HEK293 (cell line): ENCODE data around the gene WDR64.

Source experiments
- CTCF ChIA-PET: fragments of 350-600 bp; formaldehyde crosslinking; extraction: SDS; loops from one replicate; lab custom pipeline; 2021; ENCODE audit warnings: antibody characterized with exemption; lab: Yijun Ruan, JAX
- POLR2A ChIA-PET: fragments of 300-600 bp; formaldehyde crosslinking; extraction: SDS; loops from one replicate; lab custom pipeline; 2020; ENCODE audit warnings: antibody characterized with exemption, inconsistent platforms; lab: Yijun Ruan, JAX
- H3K27ac ChIP-seq: fragments of 200-500 bp; sonication (Bioruptor generic); 2 replicates; pipeline ENCODE4 v1.5.1; 2014; ENCODE audit warnings: low read depth, low read length, control low read depth, inconsistent platforms; ENCODE audit errors: extremely low read depth
- H3K36me3 ChIP-seq, 2 experiments: fragments of 200-500 bp in 1 of 2; sonication (Bioruptor generic) in 1 of 2; 1 replicate in 1 of 2; 2 replicates in 1 of 2; pipeline ENCODE4 v1.5.1; 2014 to 2017; ENCODE audit warnings: inconsistent platforms in 2 of 2, low read length in 2 of 2; ENCODE audit not compliant: control insufficient read depth in 2 of 2, insufficient read depth in 1 of 2
- H3K4me1 ChIP-seq: fragments of 200-500 bp; sonication (Bioruptor generic); 2 replicates; pipeline ENCODE4 v1.5.1; 2014; ENCODE audit warnings: mild to moderate bottlenecking, low read length, inconsistent platforms; ENCODE audit not compliant: control insufficient read depth, insufficient read depth
- H3K4me3 ChIP-seq: 2 replicates; pipeline ENCODE4 v1.5.1; 2011; ENCODE audit warnings: low read depth, mild to moderate bottlenecking, control low read depth, low read length, moderate library complexity
- H3K9me3 ChIP-seq: fragments of 200-500 bp; sonication (Bioruptor generic); 2 replicates; pipeline ENCODE4 v1.5.1; 2014; ENCODE audit warnings: low read depth, low read length, inconsistent platforms; ENCODE audit not compliant: control insufficient read depth, insufficient read depth
- KLF17 ChIP-seq: fragments of 450-650 bp; formaldehyde crosslinking; IDR thresholded peaks from 2 replicates; pipeline ENCODE4 v1.5.1; 2016; ENCODE audit warnings: missing biosample characterization, missing genetic modification characterization
- SALL2 ChIP-seq: fragments of 450-650 bp; formaldehyde crosslinking; IDR thresholded peaks from 2 replicates; pipeline ENCODE4 v1.5.0; 2017; ENCODE audit warnings: missing biosample characterization, mild to moderate bottlenecking, missing genetic modification characterization, borderline replicate concordance
- ZBTB49 ChIP-seq: fragments of 450-650 bp; formaldehyde crosslinking; IDR thresholded peaks from 2 replicates; pipeline ENCODE4 v1.5.1; 2016; ENCODE audit warnings: missing biosample characterization, missing genetic modification characterization, low read depth
- ZNF37A ChIP-seq: fragments of 450-650 bp; IDR thresholded peaks from 2 replicates; pipeline ENCODE4 v1.5.1; 2018; ENCODE audit warnings: missing biosample characterization, missing genetic modification characterization
- TF ChIP-seq, protein P1 (sequence below): fragments of 450-650 bp; formaldehyde crosslinking; IDR thresholded peaks from 2 replicates; pipeline ENCODE4 v1.5.1; 2016; ENCODE audit warnings: missing biosample characterization, missing genetic modification characterization
- TF ChIP-seq, protein P2 (sequence below): fragments of 450-650 bp; IDR thresholded peaks from 2 replicates; pipeline ENCODE4 v1.5.1; 2018; ENCODE audit warnings: missing biosample characterization, mild to moderate bottlenecking, missing genetic modification characterization
- TF ChIP-seq, protein P3 (sequence below): fragments of 450-650 bp; formaldehyde crosslinking; IDR thresholded peaks from 2 replicates; pipeline ENCODE4 v1.5.1; 2016; ENCODE audit warnings: missing biosample characterization, missing genetic modification characterization
- TF ChIP-seq, protein P4 (sequence below): fragments of 450-650 bp; formaldehyde crosslinking; IDR thresholded peaks from 2 replicates; pipeline ENCODE4 v1.5.1; 2016; ENCODE audit warnings: missing biosample characterization, missing genetic modification characterization

The WDR64 gene

GRCh38 chr1:241844593-241844992 is 192.5 kb downstream of the WDR64 start:
- H3K36me3 ChIP-seq, result peaks cover 0 to 7% of the 10 kb centered on the region in 2 experiments; a peak in 1 of 3 replicates
- peaks cover 7% of the 10 kb centered on the region for H3K4me1 ChIP-seq
- H3K4me3 ChIP-seq, result no peak overlapping the region
- CTCF ChIA-PET, result interaction anchor here (0.5 to 2.9 kb wide), 6 partner anchors 10 to 933 kb away, joined by 3 to 18 read pairs (median 4); partner anchors contain the start of gene MAP1LC3C
- TF ChIP-seq, protein P1, sequence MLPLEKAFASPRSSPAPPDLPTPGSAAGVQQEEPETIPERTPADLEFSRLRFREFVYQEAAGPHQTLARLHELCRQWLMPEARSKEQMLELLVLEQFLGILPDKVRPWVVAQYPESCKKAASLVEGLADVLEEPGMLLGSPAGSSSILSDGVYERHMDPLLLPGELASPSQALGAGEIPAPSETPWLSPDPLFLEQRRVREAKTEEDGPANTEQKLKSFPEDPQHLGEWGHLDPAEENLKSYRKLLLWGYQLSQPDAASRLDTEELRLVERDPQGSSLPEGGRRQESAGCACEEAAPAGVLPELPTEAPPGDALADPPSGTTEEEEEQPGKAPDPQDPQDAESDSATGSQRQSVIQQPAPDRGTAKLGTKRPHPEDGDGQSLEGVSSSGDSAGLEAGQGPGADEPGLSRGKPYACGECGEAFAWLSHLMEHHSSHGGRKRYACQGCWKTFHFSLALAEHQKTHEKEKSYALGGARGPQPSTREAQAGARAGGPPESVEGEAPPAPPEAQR (tag by site-specific recombination), result no peak
- TF ChIP-seq, protein P2, sequence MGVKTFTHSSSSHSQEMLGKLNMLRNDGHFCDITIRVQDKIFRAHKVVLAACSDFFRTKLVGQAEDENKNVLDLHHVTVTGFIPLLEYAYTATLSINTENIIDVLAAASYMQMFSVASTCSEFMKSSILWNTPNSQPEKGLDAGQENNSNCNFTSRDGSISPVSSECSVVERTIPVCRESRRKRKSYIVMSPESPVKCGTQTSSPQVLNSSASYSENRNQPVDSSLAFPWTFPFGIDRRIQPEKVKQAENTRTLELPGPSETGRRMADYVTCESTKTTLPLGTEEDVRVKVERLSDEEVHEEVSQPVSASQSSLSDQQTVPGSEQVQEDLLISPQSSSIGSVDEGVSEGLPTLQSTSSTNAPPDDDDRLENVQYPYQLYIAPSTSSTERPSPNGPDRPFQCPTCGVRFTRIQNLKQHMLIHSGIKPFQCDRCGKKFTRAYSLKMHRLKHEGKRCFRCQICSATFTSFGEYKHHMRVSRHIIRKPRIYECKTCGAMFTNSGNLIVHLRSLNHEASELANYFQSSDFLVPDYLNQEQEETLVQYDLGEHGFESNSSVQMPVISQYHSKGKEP, result no peak
- TF ChIP-seq, protein P3, sequence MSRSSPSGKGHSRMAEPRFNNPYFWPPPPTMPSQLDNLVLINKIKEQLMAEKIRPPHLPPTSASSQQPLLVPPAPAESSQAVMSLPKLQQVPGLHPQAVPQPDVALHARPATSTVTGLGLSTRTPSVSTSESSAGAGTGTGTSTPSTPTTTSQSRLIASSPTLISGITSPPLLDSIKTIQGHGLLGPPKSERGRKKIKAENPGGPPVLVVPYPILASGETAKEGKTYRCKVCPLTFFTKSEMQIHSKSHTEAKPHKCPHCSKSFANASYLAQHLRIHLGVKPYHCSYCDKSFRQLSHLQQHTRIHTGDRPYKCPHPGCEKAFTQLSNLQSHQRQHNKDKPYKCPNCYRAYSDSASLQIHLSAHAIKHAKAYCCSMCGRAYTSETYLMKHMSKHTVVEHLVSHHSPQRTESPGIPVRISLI, result no peak
- TF ChIP-seq KLF17 (tag by site-specific recombination), result no peak
- POLR2A ChIA-PET, result no interaction called here
- no peak overlapping the region for H3K27ac ChIP-seq
- H3K9me3 ChIP-seq, result no peaks in the 10 kb centered on the region

DNA sequence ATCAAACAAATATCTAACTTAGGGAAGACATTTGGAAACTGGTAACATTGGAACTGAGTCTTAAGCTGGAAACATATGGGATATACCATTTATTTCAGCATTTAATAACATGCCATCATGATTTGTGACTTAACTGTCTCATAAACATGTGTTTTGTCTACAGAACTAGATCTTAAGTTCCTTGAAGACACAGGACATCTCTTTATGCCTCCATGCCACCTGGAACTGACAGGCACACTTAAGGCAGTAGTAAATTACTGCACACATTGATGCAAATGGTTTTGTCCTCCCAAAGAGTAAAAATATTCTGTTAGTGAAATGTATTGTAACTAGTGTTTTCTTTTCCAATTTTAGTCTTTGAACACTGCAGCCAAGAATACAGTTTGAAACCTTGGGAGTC is 194.3 kb downstream of the WDR64 start:
- ChIA-PET CTCF (interaction anchor here (1.0 to 1.6 kb wide), 3 partner anchors 8 to 139 kb away, joined by 3 to 5 read pairs (median 4); no protein-coding TSS in a partner anchor), POLR2A (no interaction called here)
- Histone ChIP-seq H3K9me3 (no peaks in the 10 kb centered on the region), H3K4me3 (no peak overlapping the region), H3K36me3 (peaks cover 16 to 22% of the 10 kb centered on the region in 2 experiments)
- TF ChIP-seq, protein P4, sequence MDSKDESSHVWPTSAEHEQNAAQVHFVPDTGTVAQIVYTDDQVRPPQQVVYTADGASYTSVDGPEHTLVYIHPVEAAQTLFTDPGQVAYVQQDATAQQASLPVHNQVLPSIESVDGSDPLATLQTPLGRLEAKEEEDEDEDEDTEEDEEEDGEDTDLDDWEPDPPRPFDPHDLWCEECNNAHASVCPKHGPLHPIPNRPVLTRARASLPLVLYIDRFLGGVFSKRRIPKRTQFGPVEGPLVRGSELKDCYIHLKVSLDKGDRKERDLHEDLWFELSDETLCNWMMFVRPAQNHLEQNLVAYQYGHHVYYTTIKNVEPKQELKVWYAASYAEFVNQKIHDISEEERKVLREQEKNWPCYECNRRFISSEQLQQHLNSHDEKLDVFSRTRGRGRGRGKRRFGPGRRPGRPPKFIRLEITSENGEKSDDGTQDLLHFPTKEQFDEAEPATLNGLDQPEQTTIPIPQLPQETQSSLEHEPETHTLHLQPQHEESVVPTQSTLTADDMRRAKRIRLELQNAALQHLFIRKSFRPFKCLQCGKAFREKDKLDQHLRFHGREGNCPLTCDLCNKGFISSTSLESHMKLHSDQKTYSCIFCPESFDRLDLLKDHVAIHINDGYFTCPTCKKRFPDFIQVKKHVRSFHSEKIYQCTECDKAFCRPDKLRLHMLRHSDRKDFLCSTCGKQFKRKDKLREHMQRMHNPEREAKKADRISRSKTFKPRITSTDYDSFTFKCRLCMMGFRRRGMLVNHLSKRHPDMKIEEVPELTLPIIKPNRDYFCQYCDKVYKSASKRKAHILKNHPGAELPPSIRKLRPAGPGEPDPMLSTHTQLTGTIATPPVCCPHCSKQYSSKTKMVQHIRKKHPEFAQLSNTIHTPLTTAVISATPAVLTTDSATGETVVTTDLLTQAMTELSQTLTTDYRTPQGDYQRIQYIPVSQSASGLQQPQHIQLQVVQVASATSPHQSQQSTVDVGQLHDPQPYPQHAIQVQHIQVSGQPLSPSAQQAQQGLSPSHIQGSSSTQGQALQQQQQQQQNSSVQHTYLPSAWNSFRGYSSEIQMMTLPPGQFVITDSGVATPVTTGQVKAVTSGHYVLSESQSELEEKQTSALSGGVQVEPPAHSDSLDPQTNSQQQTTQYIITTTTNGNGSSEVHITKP (tag by site-specific recombination), result peak; percentile 81
- no peak for TF ChIP-seq SALL2
- no peak for TF ChIP-seq ZBTB49 (tag by site-specific recombination)
- no peak for TF ChIP-seq ZNF37A (tag by site-specific recombination)
- TF ChIP-seq, all 188 proteins: peak for 1
- no peak overlapping the region for H3K27ac ChIP-seq
- H3K4me1 ChIP-seq, result peaks cover 8% of the 10 kb centered on the region
